Trophoblast cell (in vitro differentiated cells and primary cell): ENCODE measurements around the gene ELOVL6.

Source experiments
- DNase-seq, 2 donors: peaks; one replicate each; pipeline ENCODE4 v3.0.0-alpha.2; 2016
- H2AFZ ChIP-seq: 2 replicates; pipeline ENCODE4 v1.6.1; 2013; ENCODE audit warnings: low read length, moderate library complexity, mild to moderate bottlenecking; ENCODE audit not compliant: insufficient read depth, poor library complexity
- H2AK5ac ChIP-seq: 2 replicates; pipeline ENCODE4 v1.6.1; 2013; ENCODE audit warnings: mild to moderate bottlenecking, low read length
- H2BK120ac ChIP-seq: 2 replicates; pipeline ENCODE4 v1.6.1; 2013; ENCODE audit warnings: low read length, mild to moderate bottlenecking, moderate library complexity; ENCODE audit not compliant: insufficient read depth, poor library complexity
- H2BK12ac ChIP-seq: 2 replicates; pipeline ENCODE4 v1.6.1; 2013; ENCODE audit warnings: mild to moderate bottlenecking, low read length, moderate library complexity
- H2BK5ac ChIP-seq: 2 replicates; pipeline ENCODE4 v1.6.1; 2013; ENCODE audit warnings: low read length, low read depth, moderate library complexity, mild to moderate bottlenecking; ENCODE audit not compliant: poor library complexity
- H3K14ac ChIP-seq: 2 replicates; pipeline ENCODE4 v1.6.1; 2013; ENCODE audit warnings: mild to moderate bottlenecking, low read length
- H3K18ac ChIP-seq: 2 replicates; pipeline ENCODE4 v1.6.1; 2013; ENCODE audit warnings: mild to moderate bottlenecking, low read length
- H3K23ac ChIP-seq: 2 replicates; pipeline ENCODE4 v1.6.1; 2013; ENCODE audit warnings: low read length
- H3K27ac ChIP-seq: 2 replicates; pipeline ENCODE4 v1.5.1; 2013; ENCODE audit warnings: low read depth, mild to moderate bottlenecking, inconsistent platforms, low read length, moderate library complexity
- H3K27me3 ChIP-seq: 2 replicates; pipeline ENCODE4 v1.6.1; 2013; ENCODE audit warnings: inconsistent platforms, mild to moderate bottlenecking, low read length, moderate library complexity; ENCODE audit not compliant: insufficient read depth
- H3K36me3 ChIP-seq, 2 experiments: 1 replicate in 1 of 2; 2 replicates in 1 of 2; pipeline ENCODE4 v1.6.1; 2013; ENCODE audit warnings: low read length in 2 of 2, mild to moderate bottlenecking in 2 of 2, moderate library complexity in 1 of 2; ENCODE audit not compliant: insufficient read depth in 2 of 2, control insufficient read depth in 1 of 2
- H3K4ac ChIP-seq: 2 replicates; pipeline ENCODE4 v1.6.1; 2013; ENCODE audit warnings: low read depth, mild to moderate bottlenecking, low read length, moderate library complexity
- H3K4me1 ChIP-seq, 2 experiments: 1 replicate in 1 of 2; 2 replicates in 1 of 2; pipeline ENCODE4 v1.6.1; 2013; ENCODE audit warnings: low read length in 2 of 2, mild to moderate bottlenecking in 2 of 2, moderate library complexity in 1 of 2; ENCODE audit not compliant: insufficient read depth in 2 of 2, control insufficient read depth in 1 of 2
- H3K4me2 ChIP-seq: 2 replicates; pipeline ENCODE4 v1.6.1; 2013; ENCODE audit warnings: inconsistent platforms, mild to moderate bottlenecking, low read length, moderate library complexity
- H3K4me3 ChIP-seq: 2 replicates; pipeline ENCODE4 v1.5.1; 2013; ENCODE audit warnings: mild to moderate bottlenecking, low read depth, low read length, inconsistent platforms
- H3K79me1 ChIP-seq: one replicate; pipeline ENCODE4 v1.6.1; 2013; ENCODE audit warnings: low read length
- H3K79me2 ChIP-seq: 2 replicates; pipeline ENCODE4 v1.6.1; 2013; ENCODE audit warnings: low read length, mild to moderate bottlenecking; ENCODE audit not compliant: control insufficient read depth, insufficient read depth, poor library complexity
- H3K9ac ChIP-seq: 2 replicates; pipeline ENCODE4 v1.6.1; 2013; ENCODE audit warnings: mild to moderate bottlenecking, low read length
- H3K9me3 ChIP-seq: 2 replicates; pipeline ENCODE4 v1.6.1; 2013; ENCODE audit warnings: low read depth, mild to moderate bottlenecking, control low read depth, inconsistent platforms, low read length; ENCODE audit not compliant: insufficient read depth
- H4K12ac ChIP-seq: 2 replicates; pipeline ENCODE4 v1.6.1; 2013; ENCODE audit warnings: low read depth, mild to moderate bottlenecking, low read length, moderate library complexity
- H4K8ac ChIP-seq: 2 replicates; pipeline ENCODE4 v1.6.1; 2013; ENCODE audit warnings: low read depth, mild to moderate bottlenecking, low read length, moderate library complexity
- H4K91ac ChIP-seq: one replicate; pipeline ENCODE4 v1.6.1; 2013; ENCODE audit warnings: low read depth, mild to moderate bottlenecking, low read length, moderate library complexity
- whole genome bisulfite sequencing: extraction: QIAGEN DNeasy Blood & Tissue Kit; methylation state at CpG from one replicate; pipeline ENCODE4 v1.1.7; 2013; ENCODE audit warnings: missing lambda C conversion rate; ENCODE audit not compliant: insufficient read length, insufficient coverage; ENCODE audit errors: extremely low coverage; 5-methylcytosine and 5-hydroxymethylcytosine counted together

Gene ELOVL6

GRCh38 chr4:110020139-110020538, 178.3 kb downstream of the ELOVL6 start:
- Histone ChIP-seq H2AFZ (no peak overlapping the region), H4K8ac (no peak overlapping the region), H3K9me3 (no peaks in the 10 kb centered on the region), H3K4me3 (no peak overlapping the region), H4K12ac (no peak overlapping the region), H2AK5ac (no peak overlapping the region), H3K27me3 (no peaks in the 10 kb centered on the region), H2BK120ac (no peak overlapping the region), H3K18ac (no peak overlapping the region), H3K36me3 (no peaks in the 10 kb centered on the region), H4K91ac (no peak overlapping the region), H3K23ac (no peak overlapping the region), H3K79me2 (peaks cover 2% of the 10 kb centered on the region), H3K9ac (no peak overlapping the region), H3K27ac (peak overlapping the region; percentile 28), H2BK12ac (no peak overlapping the region), H3K14ac (no peak overlapping the region), H3K4ac (no peak overlapping the region), H3K79me1 (peaks cover 2% of the 10 kb centered on the region), H2BK5ac (no peak overlapping the region), H3K4me2 (no peak overlapping the region), H3K4me1 (peaks cover 0 to 5% of the 10 kb centered on the region in 2 experiments)
- peak in 1 of 2 donors; percentile 26 for DNase-seq
- WGBS = no CpG with 5 or more reads among the region's 5 CpGs

GRCh38 chr4:110019153-110019552, 179.3 kb downstream of the ELOVL6 start:
- no peak overlapping the region for H4K12ac ChIP-seq
- no CpG with 5 or more reads among the region's 3 CpGs for WGBS
- no peak overlapping the region for H2BK12ac ChIP-seq
- no peak overlapping the region for H4K91ac ChIP-seq
- H3K79me1 ChIP-seq = peaks cover 2% of the 10 kb centered on the region
- H3K23ac ChIP-seq = no peak overlapping the region
- no peak for DNase-seq
- H2BK5ac ChIP-seq = no peak overlapping the region
- no peak overlapping the region for H3K14ac ChIP-seq
- no peak overlapping the region for H3K18ac ChIP-seq
- peaks cover 2% of the 10 kb centered on the region for H3K79me2 ChIP-seq
- H3K27me3 ChIP-seq = no peaks in the 10 kb centered on the region
- H3K27ac ChIP-seq = no peak overlapping the region
- H4K8ac ChIP-seq = no peak overlapping the region
- H3K9ac ChIP-seq = no peak overlapping the region
- H2AFZ ChIP-seq = no peak overlapping the region
- no peaks in the 10 kb centered on the region for H3K36me3 ChIP-seq
- no peak overlapping the region for H2AK5ac ChIP-seq
- peaks cover 3 to 7% of the 10 kb centered on the region in 2 experiments for H3K4me1 ChIP-seq
- no peak overlapping the region for H3K4ac ChIP-seq
- no peak overlapping the region for H3K4me3 ChIP-seq
- no peak overlapping the region for H3K4me2 ChIP-seq
- no peaks in the 10 kb centered on the region for H3K9me3 ChIP-seq
- H2BK120ac ChIP-seq = no peak overlapping the region

GRCh38 chr4:110014233-110014632, 184.2 kb downstream of the ELOVL6 start:
- no peak overlapping the region for H3K4me2 ChIP-seq
- no CpG with 5 or more reads among the region's 6 CpGs for WGBS
- H2BK5ac ChIP-seq = no peak overlapping the region
- H3K9ac ChIP-seq = no peak overlapping the region
- H3K4me3 ChIP-seq = no peak overlapping the region
- no peaks in the 10 kb centered on the region for H3K79me2 ChIP-seq
- H3K27me3 ChIP-seq = no peaks in the 10 kb centered on the region
- no peak overlapping the region for H3K4ac ChIP-seq
- H3K14ac ChIP-seq = peak overlapping the region; percentile 68
- H2BK12ac ChIP-seq = peak overlapping the region; percentile 66
- no peak overlapping the region for H4K8ac ChIP-seq
- peaks cover 1% of the 10 kb centered on the region for H3K79me1 ChIP-seq
- H3K23ac ChIP-seq = no peak overlapping the region
- no peak for DNase-seq
- peaks cover 4% of the 10 kb centered on the region in 2 experiments for H3K4me1 ChIP-seq
- peak overlapping the region; percentile 54 for H2AK5ac ChIP-seq
- H4K91ac ChIP-seq = no peak overlapping the region
- H2BK120ac ChIP-seq = no peak overlapping the region
- H3K36me3 ChIP-seq = no peaks in the 10 kb centered on the region
- H3K27ac ChIP-seq = no peak overlapping the region
- H3K9me3 ChIP-seq = no peaks in the 10 kb centered on the region
- no peak overlapping the region for H3K18ac ChIP-seq
- no peak overlapping the region for H4K12ac ChIP-seq
- no peak overlapping the region for H2AFZ ChIP-seq

GRCh38 chr4:110012917-110013316, 185.5 kb downstream of the ELOVL6 start:
- Histone ChIP-seq H2AFZ (no peak overlapping the region), H2BK5ac (no peak overlapping the region), H3K4ac (no peak overlapping the region), H3K18ac (no peak overlapping the region), H3K23ac (no peak overlapping the region), H3K9ac (no peak overlapping the region), H2AK5ac (no peak overlapping the region), H3K14ac (no peak overlapping the region), H3K79me1 (peaks cover 1% of the 10 kb centered on the region), H3K4me3 (no peak overlapping the region), H3K9me3 (no peaks in the 10 kb centered on the region), H3K27ac (no peak overlapping the region), H4K8ac (no peak overlapping the region), H3K4me1 (peaks cover 4 to 5% of the 10 kb centered on the region in 2 experiments), H4K91ac (no peak overlapping the region), H4K12ac (no peak overlapping the region), H3K27me3 (no peaks in the 10 kb centered on the region), H3K36me3 (no peaks in the 10 kb centered on the region), H3K4me2 (no peak overlapping the region), H2BK120ac (no peak overlapping the region), H3K79me2 (no peaks in the 10 kb centered on the region), H2BK12ac (no peak overlapping the region)
- no peak for DNase-seq
- no CpG with 5 or more reads among the region's 1 CpG for WGBS
